Fibroblast of lung (primary cell): Measurements from ENCODE around the gene RABAC1. TPM values are rescaled to one million over a fixed set of nuclear protein-coding genes. Genes with fewer than 3 reads are reported as not detected.

Source experiments
- DNase-seq, 2 donors: peaks; one replicate each; pipeline versions ENCODE4 v3.0.0 to v3.0.0-alpha.2; 2010; ENCODE audit warnings: low read depth in 2 of 2
- H2AFZ ChIP-seq: 2 replicates; pipeline ENCODE4 v1.5.1; 2012; ENCODE audit warnings: low read length, control low read depth, inconsistent platforms
- H3K27ac ChIP-seq: 2 replicates; pipeline ENCODE4 v1.5.1; 2011; ENCODE audit warnings: low read length, control low read depth; ENCODE audit not compliant: insufficient read depth
- H3K27me3 ChIP-seq: 2 replicates; pipeline ENCODE4 v1.5.1; 2011; ENCODE audit warnings: mild to moderate bottlenecking, low read length; ENCODE audit not compliant: control insufficient read depth, insufficient read depth
- H3K36me3 ChIP-seq: 2 replicates; pipeline ENCODE4 v1.5.1; 2011; ENCODE audit warnings: low read length; ENCODE audit not compliant: control insufficient read depth, insufficient read depth
- H3K4me1 ChIP-seq: 2 replicates; pipeline ENCODE4 v1.5.1; 2011; ENCODE audit warnings: low read length; ENCODE audit not compliant: control insufficient read depth, insufficient read depth; ENCODE audit errors: extremely low read depth
- H3K4me2 ChIP-seq: 2 replicates; pipeline ENCODE4 v1.5.1; 2011; ENCODE audit warnings: low read length, control low read depth; ENCODE audit not compliant: insufficient read depth; ENCODE audit errors: extremely low read depth
- H3K4me3 ChIP-seq, 4 experiments: fragments of 200-600 bp in 1 of 4; sonication (generic) in 1 of 4; replicated peaks in 1 of 4; 2 replicates each; pipeline ENCODE4 v1.5.1; 2011 to 2016; ENCODE audit warnings: low read length in 4 of 4, low read depth in 3 of 4, mild to moderate bottlenecking in 3 of 4, control low read depth in 2 of 4, inconsistent platforms in 1 of 4, mixed read lengths in 1 of 4; ENCODE audit not compliant: insufficient read depth in 1 of 4; ENCODE audit errors: control extremely low read depth in 1 of 4
- H3K79me2 ChIP-seq: 2 replicates; pipeline ENCODE4 v1.5.1; 2012; ENCODE audit warnings: mild to moderate bottlenecking, low read length, inconsistent platforms; ENCODE audit not compliant: control insufficient read depth, insufficient read depth
- H3K9ac ChIP-seq: 2 replicates; pipeline ENCODE4 v1.5.1; 2011; ENCODE audit warnings: mild to moderate bottlenecking, low read length, control low read depth; ENCODE audit not compliant: insufficient read depth
- H3K9me3 ChIP-seq: 2 replicates; pipeline ENCODE4 v1.5.1; 2012; ENCODE audit warnings: low read depth, low read length; ENCODE audit not compliant: control insufficient read depth, insufficient read depth
- H4K20me1 ChIP-seq: 2 replicates; pipeline ENCODE4 v1.5.1; 2011; ENCODE audit warnings: low read length; ENCODE audit not compliant: control insufficient read depth, insufficient read depth; ENCODE audit errors: extremely low read depth
- CTCF ChIP-seq, 2 donors: IDR thresholded peaks in 1 of 2; conservative IDR thresholded peaks in 1 of 2; 1 replicate in 1 of 2; 2 replicates in 1 of 2; pipeline ENCODE4 v1.5.1; 2011 to 2012; ENCODE audit warnings: low read length in 2 of 2, control low read depth in 1 of 2, inconsistent platforms in 1 of 2, low read depth in 1 of 2, mild to moderate bottlenecking in 1 of 2
- EZH2 ChIP-seq: IDR thresholded peaks from 2 replicates; pipeline ENCODE4 v1.5.1; 2012; ENCODE audit warnings: low read length, control low read depth, mild to moderate bottlenecking; ENCODE audit errors: missing control alignments
- polyA plus RNA-seq, 2 donors: library from polyadenylated mRNA; depleted of rRNA in 1 of 2; stranded (reverse) in 1 of 2; unstranded in 1 of 2; fragments of >200 nt; gene quantifications; 2 replicates each; pipeline ENCODE4 v1.2.1, GENCODE V29; 2011 to 2012; ENCODE audit warnings: missing spikeins in 1 of 2
- total RNA-seq: library from RNA; depleted of rRNA; stranded (reverse); fragments of >200 nt; gene quantifications from 2 replicates; pipeline ENCODE4 v1.2.1, GENCODE V29; 2014

The RABAC1 gene
- total and polyA plus RNA-seq, 2 donors (not counting 1 experiment from before 2014, with no cell fraction given): 163 to 193 TPM

GRCh38 chr19:41927497-41928192 is 31.5 kb downstream of the RABAC1 start:
- TF ChIP-seq EZH2: peak; percentile 57
- TF ChIP-seq CTCF (conservative IDR thresholded peaks at IDR 0.05 in 1 of 2, IDR thresholded peaks at IDR 0.05 in 1 of 2; ENCODE audit: low read depth in 1 of 2, low read length in 2 of 2): no peak
- peaks cover 2% of the 10 kb centered on the region for H3K4me1 ChIP-seq
- H3K9ac ChIP-seq: no peak overlapping the region
- peak overlapping the region in 3 of 4 experiments; percentile 26 to 42 (median 37) for H3K4me3 ChIP-seq
- H3K9me3 ChIP-seq: no peaks in the 10 kb centered on the region
- no peak for DNase-seq
- no peaks in the 10 kb centered on the region for H3K79me2 ChIP-seq
- peak overlapping the region; percentile 59 for H3K4me2 ChIP-seq
- no peak overlapping the region for H3K27ac ChIP-seq
- H3K36me3 ChIP-seq: no peaks in the 10 kb centered on the region
- H2AFZ ChIP-seq: no peak overlapping the region
- no peaks in the 10 kb centered on the region for H4K20me1 ChIP-seq
- peaks cover 66% of the 10 kb centered on the region for H3K27me3 ChIP-seq

- Histone ChIP-seq H3K27me3 (peaks cover 65% of the 10 kb centered on the region), H3K4me2 (no peak overlapping the region), H3K36me3 (no peaks in the 10 kb centered on the region), H4K20me1 (no peaks in the 10 kb centered on the region), H3K4me3 (no peak overlapping the region), H3K9ac (no peak overlapping the region), H3K79me2 (no peaks in the 10 kb centered on the region), H3K9me3 (no peaks in the 10 kb centered on the region), H3K4me1 (no peaks in the 10 kb centered on the region), H2AFZ (no peak overlapping the region), H3K27ac (no peak overlapping the region)
- TF ChIP-seq EZH2 (peak; percentile 75), CTCF (conservative IDR thresholded peaks at IDR 0.05 in 1 of 2, IDR thresholded peaks at IDR 0.05 in 1 of 2; ENCODE audit: low read depth in 1 of 2, low read length in 2 of 2) (no peak)
- no peak for DNase-seq
These were observed 32.2 kb downstream of the RABAC1 start for GRCh38 chr19:41926763-41927496.

GRCh38 chr19:41926028-41926762 is 32.9 kb downstream of the RABAC1 start:
- Histone ChIP-seq H3K36me3 (no peaks in the 10 kb centered on the region), H3K79me2 (no peaks in the 10 kb centered on the region), H3K27ac (no peak overlapping the region), H3K4me3 (no peak overlapping the region), H3K9ac (no peak overlapping the region), H2AFZ (no peak overlapping the region), H3K4me2 (no peak overlapping the region), H3K27me3 (peaks cover 63% of the 10 kb centered on the region), H4K20me1 (no peaks in the 10 kb centered on the region), H3K9me3 (no peaks in the 10 kb centered on the region), H3K4me1 (no peaks in the 10 kb centered on the region)
- no peak for TF ChIP-seq EZH2
- no peak for TF ChIP-seq CTCF (conservative IDR thresholded peaks at IDR 0.05 in 1 of 2, IDR thresholded peaks at IDR 0.05 in 1 of 2; ENCODE audit: low read depth in 1 of 2, low read length in 2 of 2)
- DNase-seq: no peak
